Smooth muscle cell (in vitro differentiated cells): ENCODE measurements around the gene ZSWIM3. TPM values are rescaled to one million over a fixed set of nuclear protein-coding genes. Genes with fewer than 3 reads are reported as not detected.
A peak's percentile ranks its signal among the peaks of the same experiment; 100 is the strongest.

Experiments used
- DNase-seq: peaks from one replicate; lab custom pipeline; 2025; ENCODE audit not compliant: unreplicated experiment; lab: John Stamatoyannopoulos, UW
- H2AFZ ChIP-seq: fragments of 200-600 bp; sonication (generic); 2 replicates; pipeline ENCODE4 v1.6.0; 2016; ENCODE audit warnings: antibody characterized with exemption, low read depth, mild to moderate bottlenecking
- H3F3A ChIP-seq: fragments of 200-600 bp; sonication (generic); 2 replicates; pipeline ENCODE4 v1.6.0; 2017; ENCODE audit warnings: antibody characterized with exemption, low read depth
- H3K27ac ChIP-seq: fragments of 200-600 bp; sonication (generic); 2 replicates; pipeline ENCODE4 v1.5.1; 2016; ENCODE audit warnings: low read depth, mild to moderate bottlenecking
- H3K27me3 ChIP-seq: fragments of 200-600 bp; sonication (generic); 2 replicates; pipeline ENCODE4 v1.6.1; 2016; ENCODE audit warnings: low read depth, mild to moderate bottlenecking
- H3K36me3 ChIP-seq: fragments of 200-600 bp; sonication (generic); 2 replicates; pipeline ENCODE4 v1.5.1; 2016; ENCODE audit warnings: low read depth
- H3K4me1 ChIP-seq: fragments of 200-600 bp; sonication (generic); 2 replicates; pipeline ENCODE4 v1.5.1; 2016; ENCODE audit warnings: low read depth
- H3K4me2 ChIP-seq: fragments of 200-600 bp; sonication (generic); 2 replicates; pipeline ENCODE4 v1.6.0; 2016; ENCODE audit warnings: mild to moderate bottlenecking
- H3K4me3 ChIP-seq: fragments of 200-600 bp; sonication (generic); 2 replicates; pipeline ENCODE4 v1.5.1; 2016; ENCODE audit warnings: mild to moderate bottlenecking
- H3K79me2 ChIP-seq: fragments of 200-600 bp; sonication (generic); 2 replicates; pipeline ENCODE4 v1.6.0; 2016; ENCODE audit warnings: low read depth, mild to moderate bottlenecking
- H3K9ac ChIP-seq: fragments of 200-600 bp; sonication (generic); 2 replicates; pipeline ENCODE4 v1.6.0; 2016; ENCODE audit warnings: low read depth
- H3K9me3 ChIP-seq: fragments of 200-600 bp; sonication (generic); replicated peaks from 2 replicates; pipeline ENCODE4 v1.5.1; 2016; ENCODE audit warnings: low read depth
- H4K20me1 ChIP-seq: fragments of 200-600 bp; sonication (generic); 2 replicates; pipeline ENCODE4 v1.6.0; 2016; ENCODE audit warnings: low read depth
- WGBS: methylation state at CpG from one replicate; pipeline ENCODE4 v1.1.7; 2016; ENCODE audit warnings: low lambda C conversion rate; 5-methylcytosine and 5-hydroxymethylcytosine counted together
- polyA plus RNA-seq: library from polyadenylated mRNA; unstranded; fragments of >200 nt; fragmentation: Nextera tagmentation; extraction: Ambion mirVana; gene quantifications from 2 replicates; pipeline ENCODE4 v1.2.1, GENCODE V29; 2016
- total RNA-seq: library from RNA; depleted of rRNA; stranded (reverse); fragments of >200 nt; gene quantifications from 2 replicates; pipeline ENCODE4 v1.2.3, GENCODE V29; 2014
- TF ChIP-seq, protein P1 (sequence below): fragments of 200-600 bp; sonication (generic); IDR thresholded peaks from 2 replicates; pipeline ENCODE4 v1.5.1; 2017; ENCODE audit warnings: borderline replicate concordance, mild to moderate bottlenecking, antibody characterized with exemption; ENCODE audit not compliant: insufficient read depth, poor library complexity, severe bottlenecking

ZSWIM3 gene
- total and polyA plus RNA-seq, 2 experiments from 2014 or later = 1.4 to 4.9 TPM

GRCh38 chr20:45880988-45881788, 23.8 kb downstream of the ZSWIM3 start, which contains the start of gene ZSWIM1:
Gene ZSWIM1 (plus strand): TSS chr20:45881227. CDS start chr20:45882593, 1,366 bp downstream.
- Histone ChIP-seq H3K9me3 (no peaks in the 10 kb centered on the region), H3K27ac (peak within 1 kb of the TSS; percentile 21), H3K27me3 (no peaks in the 10 kb centered on the region), H3K4me1 (peaks cover 4% of the 10 kb centered on the region), H3K4me3 (peak within 1 kb of the TSS; percentile 63), H4K20me1 (peaks cover 7% of the 10 kb centered on the region), H3K4me2 (peak within 1 kb of the TSS; percentile 83), H3K9ac (peak within 1 kb of the TSS; percentile 81), H3K79me2 (peaks cover 16% of the 10 kb centered on the region), H3K36me3 (peaks cover 4% of the 10 kb centered on the region), H3F3A (peaks cover 4% of the 10 kb centered on the region), H2AFZ (peak within 1 kb of the TSS; percentile 20)
- WGBS = 4% methylated on average over 23 of the region's 23 CpGs
- peak; percentile 92 for DNase-seq
- TF ChIP-seq, protein P1, sequence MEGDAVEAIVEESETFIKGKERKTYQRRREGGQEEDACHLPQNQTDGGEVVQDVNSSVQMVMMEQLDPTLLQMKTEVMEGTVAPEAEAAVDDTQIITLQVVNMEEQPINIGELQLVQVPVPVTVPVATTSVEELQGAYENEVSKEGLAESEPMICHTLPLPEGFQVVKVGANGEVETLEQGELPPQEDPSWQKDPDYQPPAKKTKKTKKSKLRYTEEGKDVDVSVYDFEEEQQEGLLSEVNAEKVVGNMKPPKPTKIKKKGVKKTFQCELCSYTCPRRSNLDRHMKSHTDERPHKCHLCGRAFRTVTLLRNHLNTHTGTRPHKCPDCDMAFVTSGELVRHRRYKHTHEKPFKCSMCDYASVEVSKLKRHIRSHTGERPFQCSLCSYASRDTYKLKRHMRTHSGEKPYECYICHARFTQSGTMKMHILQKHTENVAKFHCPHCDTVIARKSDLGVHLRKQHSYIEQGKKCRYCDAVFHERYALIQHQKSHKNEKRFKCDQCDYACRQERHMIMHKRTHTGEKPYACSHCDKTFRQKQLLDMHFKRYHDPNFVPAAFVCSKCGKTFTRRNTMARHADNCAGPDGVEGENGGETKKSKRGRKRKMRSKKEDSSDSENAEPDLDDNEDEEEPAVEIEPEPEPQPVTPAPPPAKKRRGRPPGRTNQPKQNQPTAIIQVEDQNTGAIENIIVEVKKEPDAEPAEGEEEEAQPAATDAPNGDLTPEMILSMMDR = no peak

- WGBS = 92% methylated on average over 4 of the region's 4 CpGs
- H4K20me1 ChIP-seq = peaks cover 7% of the 10 kb centered on the region
- H2AFZ ChIP-seq = no peak overlapping the region
- peaks cover 16% of the 10 kb centered on the region for H3K79me2 ChIP-seq
- H3K4me1 ChIP-seq = peaks cover 4% of the 10 kb centered on the region
- H3K4me2 ChIP-seq = no peak overlapping the region
- no peak overlapping the region for H3K27ac ChIP-seq
- no peaks in the 10 kb centered on the region for H3K9me3 ChIP-seq
- no peak overlapping the region for H3K4me3 ChIP-seq
- no peak overlapping the region for H3K9ac ChIP-seq
- H3K27me3 ChIP-seq = no peaks in the 10 kb centered on the region
- no peak for DNase-seq
- peaks cover 4% of the 10 kb centered on the region for H3F3A ChIP-seq
- TF ChIP-seq, protein P1 = no peak
- H3K36me3 ChIP-seq = no peaks in the 10 kb centered on the region
These were observed 25.2 kb downstream of the ZSWIM3 start for GRCh38 chr20:45882469-45883099.

- TF ChIP-seq, protein P1 = no peak
- WGBS = 95% methylated on average over 9 of the region's 9 CpGs
These were observed 25.7 kb downstream of the ZSWIM3 start for GRCh38 chr20:45883100-45883469.

More at GRCh38 chr20:45883100-45883469, 25.7 kb downstream of the ZSWIM3 start:
- no peaks in the 10 kb centered on the region for H3K9me3 ChIP-seq
- H3K36me3 ChIP-seq = no peaks in the 10 kb centered on the region
- no peak overlapping the region for H2AFZ ChIP-seq
- H3K4me2 ChIP-seq = no peak overlapping the region
- no peak overlapping the region for H3K27ac ChIP-seq
- peaks cover 4% of the 10 kb centered on the region for H3F3A ChIP-seq
- no peak overlapping the region for H3K4me3 ChIP-seq
- no peak overlapping the region for H3K9ac ChIP-seq
- no peak for DNase-seq
- peaks cover 4% of the 10 kb centered on the region for H3K4me1 ChIP-seq
- peaks cover 16% of the 10 kb centered on the region for H3K79me2 ChIP-seq
- H3K27me3 ChIP-seq = no peaks in the 10 kb centered on the region
- H4K20me1 ChIP-seq = peaks cover 7% of the 10 kb centered on the region
